Right lobe of liver (tissue), 4 donors: Measurements from ENCODE around the gene ATP5F1B.

Source experiments
- POLR2A ChIP-seq: fragments of 450-650 bp; IDR thresholded peaks from one replicate; pipeline ENCODE4 v1.6.1; 2017; ENCODE audit warnings: antibody characterized with exemption, mild to moderate bottlenecking
- TF ChIP-seq, protein P1 (sequence below), 4 donors: fragments of 200-600 bp in 3 of 4; fragments of 450-650 bp in 1 of 4; IDR thresholded peaks; one replicate each; pipeline versions ENCODE4 v1.5.1 to v1.8.0; 2016 to 2022; ENCODE audit warnings: antibody characterized with exemption in 4 of 4, mild to moderate bottlenecking in 2 of 4
- donor health status: DM: no; HTN: no; CAD: no.
- donor health status: DM: no; HTN: no; CAD: no.
- donor health status: DM: no; HTN: yes; CAD: no.

GRCh38 chr12:56668197-56668457 lies 22.3 kb upstream of the ATP5F1B start:
- TF ChIP-seq, protein P1, sequence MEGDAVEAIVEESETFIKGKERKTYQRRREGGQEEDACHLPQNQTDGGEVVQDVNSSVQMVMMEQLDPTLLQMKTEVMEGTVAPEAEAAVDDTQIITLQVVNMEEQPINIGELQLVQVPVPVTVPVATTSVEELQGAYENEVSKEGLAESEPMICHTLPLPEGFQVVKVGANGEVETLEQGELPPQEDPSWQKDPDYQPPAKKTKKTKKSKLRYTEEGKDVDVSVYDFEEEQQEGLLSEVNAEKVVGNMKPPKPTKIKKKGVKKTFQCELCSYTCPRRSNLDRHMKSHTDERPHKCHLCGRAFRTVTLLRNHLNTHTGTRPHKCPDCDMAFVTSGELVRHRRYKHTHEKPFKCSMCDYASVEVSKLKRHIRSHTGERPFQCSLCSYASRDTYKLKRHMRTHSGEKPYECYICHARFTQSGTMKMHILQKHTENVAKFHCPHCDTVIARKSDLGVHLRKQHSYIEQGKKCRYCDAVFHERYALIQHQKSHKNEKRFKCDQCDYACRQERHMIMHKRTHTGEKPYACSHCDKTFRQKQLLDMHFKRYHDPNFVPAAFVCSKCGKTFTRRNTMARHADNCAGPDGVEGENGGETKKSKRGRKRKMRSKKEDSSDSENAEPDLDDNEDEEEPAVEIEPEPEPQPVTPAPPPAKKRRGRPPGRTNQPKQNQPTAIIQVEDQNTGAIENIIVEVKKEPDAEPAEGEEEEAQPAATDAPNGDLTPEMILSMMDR (IDR thresholded peaks at IDR 0.05), result no peak
- no peak for TF ChIP-seq POLR2A
